ENCODE measurements around the gene SZT2.

DNA sequence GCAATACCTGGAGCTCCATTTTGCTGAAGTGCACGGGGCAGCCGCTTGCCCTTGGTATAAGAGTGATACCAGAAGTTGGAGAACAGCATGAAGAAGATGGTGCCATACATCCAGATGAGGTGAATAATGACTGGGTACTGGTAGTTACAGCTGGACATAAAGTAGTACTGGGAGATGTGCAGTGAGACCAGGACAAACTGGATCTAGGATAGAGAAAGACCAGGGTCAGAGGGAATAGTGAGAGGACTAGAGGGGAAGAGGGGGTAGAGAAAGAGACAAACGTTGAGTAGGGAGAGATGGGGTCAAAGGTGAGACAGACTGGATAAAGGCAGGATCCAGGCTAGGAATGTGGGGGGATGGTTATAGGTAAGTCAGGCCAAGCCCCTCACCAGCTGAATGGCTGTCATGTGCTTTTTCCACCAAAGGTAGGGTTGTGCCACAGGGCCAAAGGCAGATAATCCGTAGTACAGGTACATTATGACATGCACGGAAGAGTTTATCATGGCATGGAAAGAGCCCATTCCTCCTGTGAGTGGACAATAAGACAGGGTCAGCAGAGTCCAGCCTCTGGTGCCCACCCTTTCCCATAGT lies 25.7 kb upstream of the SZT2 start:
- TF ChIP-seq CTCF (IDR thresholded peaks at IDR 0.05): no peak
- no peak for TF ChIP-seq EZH2phosphoT487 (IDR thresholded peaks at IDR 0.05)
